ENCODE results near the gene PLAAT5. TPM values are rescaled to one million over a fixed set of nuclear protein-coding genes. Genes with fewer than 3 reads are reported as not detected.

PLAAT5 gene
- total and polyA plus RNA-seq, 2 donors (not counting 1 experiment from before 2014, with no cell fraction given) = 0.07 to 0.50 TPM

DNA sequence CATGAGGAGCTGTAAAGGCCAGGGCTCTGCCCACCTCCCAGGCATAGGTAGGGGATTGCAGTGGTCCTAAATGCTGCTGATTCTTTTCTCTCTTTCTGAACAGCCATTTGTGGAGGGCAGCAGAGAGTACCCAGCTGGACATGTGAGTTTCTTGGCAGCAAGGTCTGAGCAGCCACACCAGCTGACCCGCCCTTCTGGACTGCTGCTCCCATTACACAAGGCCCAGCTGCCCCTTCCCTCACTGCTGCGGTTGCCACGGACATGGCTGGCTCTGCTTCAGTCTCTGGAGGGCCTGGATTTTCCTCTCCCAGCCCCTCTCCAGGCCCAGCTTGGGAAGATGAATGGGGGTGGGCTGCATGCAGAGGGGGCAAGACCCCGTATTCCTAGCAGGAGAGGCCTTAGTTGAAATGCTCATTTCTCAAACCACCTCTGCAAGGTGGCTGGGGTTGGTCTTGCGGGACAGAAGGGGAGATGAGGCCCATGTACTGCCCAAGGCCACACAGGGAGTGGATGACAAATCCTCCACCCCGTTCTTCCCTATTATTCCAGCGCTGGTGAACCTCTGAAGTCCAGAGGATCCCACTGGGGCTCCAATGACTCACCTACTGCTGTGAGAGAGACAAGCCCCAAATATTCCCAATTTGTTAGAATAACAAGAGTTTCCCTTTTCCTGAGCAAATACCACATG lies 19.5 kb upstream of the PLAAT5 start:
- Histone ChIP-seq H3K79me2 (ENCODE audit: control insufficient read depth, insufficient read depth, low read length) (no peaks in the 10 kb centered on the region), H3K27ac (ENCODE audit: insufficient read depth, low read length) (no peak overlapping the region), H3K9ac (ENCODE audit: insufficient read depth, low read length) (no peak overlapping the region), H3K4me2 (ENCODE audit: extremely low read depth, insufficient read depth, low read length) (no peak overlapping the region), H3K36me3 (ENCODE audit: control insufficient read depth, insufficient read depth, low read length) (no peaks in the 10 kb centered on the region), H4K20me1 (ENCODE audit: control insufficient read depth, extremely low read depth, insufficient read depth, low read length) (no peaks in the 10 kb centered on the region), H3K4me3 (replicated peaks in 1 of 4; ENCODE audit: control extremely low read depth in 1 of 4, insufficient read depth in 1 of 4, low read depth in 3 of 4, low read length in 4 of 4) (no peak overlapping the region), H2AFZ (ENCODE audit: low read length) (no peak overlapping the region), H3K27me3 (ENCODE audit: control insufficient read depth, insufficient read depth, low read length) (no peaks in the 10 kb centered on the region), H3K4me1 (ENCODE audit: control insufficient read depth, extremely low read depth, insufficient read depth, low read length) (no peaks in the 10 kb centered on the region), H3K9me3 (ENCODE audit: control insufficient read depth, insufficient read depth, low read depth, low read length) (no peaks in the 10 kb centered on the region)
- TF ChIP-seq CTCF (conservative IDR thresholded peaks at IDR 0.05 in 1 of 2, IDR thresholded peaks at IDR 0.05 in 1 of 2; ENCODE audit: low read depth in 1 of 2, low read length in 2 of 2) (no peak), EZH2 (IDR thresholded peaks at IDR 0.05; ENCODE audit: low read length, missing control alignments) (no peak)
- peak; percentile 63 to 81 for DNase-seq (ENCODE audit: low read depth in 2 of 2)

DNA sequence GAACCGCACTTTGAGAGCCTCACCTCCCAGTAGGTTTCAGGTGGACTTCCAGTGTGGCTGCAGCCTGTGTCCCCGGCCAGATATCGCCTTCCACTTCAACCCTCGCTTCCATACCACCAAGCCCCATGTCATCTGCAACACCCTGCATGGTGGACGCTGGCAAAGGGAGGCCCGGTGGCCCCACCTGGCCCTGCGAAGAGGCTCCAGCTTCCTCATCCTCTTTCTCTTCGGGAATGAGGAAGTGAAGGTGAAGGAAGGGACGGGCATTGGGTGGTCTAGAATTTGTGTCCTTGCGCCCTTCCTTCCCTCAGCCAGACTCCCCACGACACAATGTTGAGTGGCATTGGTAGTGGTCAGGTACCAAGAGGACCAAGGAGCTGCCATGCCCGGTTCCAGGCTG lies 17.8 kb upstream of the PLAAT5 start:
- no peak for TF ChIP-seq EZH2 (IDR thresholded peaks at IDR 0.05; ENCODE audit: low read length, missing control alignments)
- TF ChIP-seq CTCF (conservative IDR thresholded peaks at IDR 0.05 in 1 of 2, IDR thresholded peaks at IDR 0.05 in 1 of 2; ENCODE audit: low read depth in 1 of 2, low read length in 2 of 2) = no peak
- Histone ChIP-seq H2AFZ (ENCODE audit: low read length) (no peak overlapping the region), H3K4me2 (ENCODE audit: extremely low read depth, insufficient read depth, low read length) (no peak overlapping the region), H3K4me1 (ENCODE audit: control insufficient read depth, extremely low read depth, insufficient read depth, low read length) (no peaks in the 10 kb centered on the region), H3K79me2 (ENCODE audit: control insufficient read depth, insufficient read depth, low read length) (no peaks in the 10 kb centered on the region), H3K4me3 (replicated peaks in 1 of 4; ENCODE audit: control extremely low read depth in 1 of 4, insufficient read depth in 1 of 4, low read depth in 3 of 4, low read length in 4 of 4) (no peak overlapping the region), H3K27ac (ENCODE audit: insufficient read depth, low read length) (no peak overlapping the region), H3K9ac (ENCODE audit: insufficient read depth, low read length) (no peak overlapping the region), H4K20me1 (ENCODE audit: control insufficient read depth, extremely low read depth, insufficient read depth, low read length) (no peaks in the 10 kb centered on the region), H3K36me3 (ENCODE audit: control insufficient read depth, insufficient read depth, low read length) (no peaks in the 10 kb centered on the region), H3K9me3 (ENCODE audit: control insufficient read depth, insufficient read depth, low read depth, low read length) (no peaks in the 10 kb centered on the region), H3K27me3 (ENCODE audit: control insufficient read depth, insufficient read depth, low read length) (no peaks in the 10 kb centered on the region)
- no peak for DNase-seq (ENCODE audit: low read depth in 2 of 2)

DNA sequence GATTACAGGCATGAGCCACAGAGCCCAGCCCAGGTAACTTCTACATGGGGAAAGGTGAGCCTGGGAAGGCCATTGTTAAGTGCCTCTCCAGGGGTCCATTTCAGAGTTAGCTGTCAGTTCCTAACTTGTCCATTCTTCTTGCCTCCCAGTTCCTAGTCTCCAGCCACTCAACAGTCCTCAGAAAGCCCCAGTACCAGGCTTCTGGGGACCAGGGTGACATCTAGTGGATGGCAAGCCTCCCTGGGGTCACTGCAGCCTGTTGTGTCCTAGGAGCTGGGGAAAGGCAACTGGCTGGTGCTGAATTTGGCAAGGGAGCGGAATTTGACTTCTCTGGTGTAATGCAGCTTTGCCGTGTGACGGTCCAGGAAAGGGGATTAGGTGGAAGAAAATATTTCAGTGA lies 17.0 kb upstream of the PLAAT5 start:
- Histone ChIP-seq H3K36me3 (ENCODE audit: control insufficient read depth, insufficient read depth, low read length) (no peaks in the 10 kb centered on the region), H3K4me1 (ENCODE audit: control insufficient read depth, extremely low read depth, insufficient read depth, low read length) (no peaks in the 10 kb centered on the region), H3K79me2 (ENCODE audit: control insufficient read depth, insufficient read depth, low read length) (no peaks in the 10 kb centered on the region), H3K4me2 (ENCODE audit: extremely low read depth, insufficient read depth, low read length) (no peak overlapping the region), H3K9ac (ENCODE audit: insufficient read depth, low read length) (no peak overlapping the region), H3K9me3 (ENCODE audit: control insufficient read depth, insufficient read depth, low read depth, low read length) (no peaks in the 10 kb centered on the region), H4K20me1 (ENCODE audit: control insufficient read depth, extremely low read depth, insufficient read depth, low read length) (no peaks in the 10 kb centered on the region), H3K27me3 (ENCODE audit: control insufficient read depth, insufficient read depth, low read length) (no peaks in the 10 kb centered on the region), H3K27ac (ENCODE audit: insufficient read depth, low read length) (no peak overlapping the region), H2AFZ (ENCODE audit: low read length) (no peak overlapping the region), H3K4me3 (replicated peaks in 1 of 4; ENCODE audit: control extremely low read depth in 1 of 4, insufficient read depth in 1 of 4, low read depth in 3 of 4, low read length in 4 of 4) (no peak overlapping the region)
- peak in 1 of 2 donors; percentile 9 for TF ChIP-seq CTCF (conservative IDR thresholded peaks at IDR 0.05 in 1 of 2, IDR thresholded peaks at IDR 0.05 in 1 of 2; ENCODE audit: low read depth in 1 of 2, low read length in 2 of 2)
- TF ChIP-seq EZH2 (IDR thresholded peaks at IDR 0.05; ENCODE audit: low read length, missing control alignments) = no peak
- DNase-seq (ENCODE audit: low read depth in 2 of 2) = no peak
